CD14-positive monocyte (primary cell): ENCODE data around the gene ZFP90. TPM values are rescaled to one million over a fixed set of nuclear protein-coding genes. Genes with fewer than 3 reads are reported as not detected.
A peak's percentile ranks its signal among the peaks of the same experiment; 100 is the strongest.

ENCODE experiments used
- DNase-seq, 3 donors: peaks; one replicate each; pipeline ENCODE4 v3.0.0-alpha.2; 2011 to 2022
- H2AFZ ChIP-seq: 2 replicates; pipeline ENCODE4 v1.6.0; 2012; ENCODE audit warnings: mild to moderate bottlenecking, low read depth, low read length, inconsistent platforms; ENCODE audit not compliant: insufficient read depth, poor library complexity, severe bottlenecking
- H3K27ac ChIP-seq, 2 donors: 1 replicate in 1 of 2; 2 replicates in 1 of 2; pipeline ENCODE4 v1.5.1; 2012 to 2013; ENCODE audit warnings: low read length in 2 of 2, control low read depth in 1 of 2, inconsistent platforms in 1 of 2, low read depth in 1 of 2, mild to moderate bottlenecking in 1 of 2
- H3K27me3 ChIP-seq, 2 donors: one replicate each; pipeline versions ENCODE4 v1.6.0 to v1.6.1; 2011 to 2013; ENCODE audit warnings: low read length in 2 of 2; ENCODE audit not compliant: control insufficient read depth in 2 of 2, insufficient read depth in 2 of 2
- H3K36me3 ChIP-seq, 2 donors: replicated peaks in 1 of 2; 1 replicate in 1 of 2; 2 replicates in 1 of 2; pipeline versions ENCODE4 v1.5.1 to v1.6.1; 2012 to 2013; ENCODE audit warnings: low read length in 2 of 2, control low read depth in 1 of 2, inconsistent platforms in 1 of 2, mild to moderate bottlenecking in 1 of 2; ENCODE audit not compliant: insufficient read depth in 2 of 2, control insufficient read depth in 1 of 2
- H3K4me1 ChIP-seq, 2 donors: 1 replicate in 1 of 2; 2 replicates in 1 of 2; pipeline versions ENCODE4 v1.5.1 to v1.6.1; 2012 to 2013; ENCODE audit warnings: low read length in 2 of 2, control low read depth in 1 of 2, inconsistent platforms in 1 of 2, mild to moderate bottlenecking in 1 of 2, moderate library complexity in 1 of 2; ENCODE audit not compliant: insufficient read depth in 2 of 2, control insufficient read depth in 1 of 2
- H3K4me2 ChIP-seq: replicated peaks from 2 replicates; pipeline ENCODE3; 2012; ENCODE audit warnings: low read length, moderate library complexity, mild to moderate bottlenecking; ENCODE audit not compliant: poor library complexity, severe bottlenecking; ENCODE audit errors: extremely low read depth
- H3K4me3 ChIP-seq, 3 experiments: fragments of 200-600 bp in 1 of 3; sonication (generic) in 1 of 3; replicated peaks in 1 of 3; 1 replicate in 2 of 3; 2 replicates in 1 of 3; pipeline ENCODE4 v1.5.1; 2011 to 2013; ENCODE audit warnings: low read length in 3 of 3, mild to moderate bottlenecking in 3 of 3, control low read depth in 2 of 3, low read depth in 2 of 3, inconsistent platforms in 1 of 3, moderate library complexity in 1 of 3
- H3K79me2 ChIP-seq: 2 replicates; pipeline ENCODE4 v1.6.0; 2012; ENCODE audit warnings: mild to moderate bottlenecking, control low read depth, inconsistent platforms, low read length, moderate library complexity; ENCODE audit not compliant: insufficient read depth
- H3K9ac ChIP-seq: 2 replicates; pipeline ENCODE4 v1.6.0; 2017; ENCODE audit warnings: low read length, mild to moderate bottlenecking; ENCODE audit not compliant: insufficient read depth, poor library complexity, severe bottlenecking
- H3K9me3 ChIP-seq, 2 donors: replicated peaks in 1 of 2; 1 replicate in 1 of 2; 2 replicates in 1 of 2; pipeline versions ENCODE4 v1.5.1 to v1.6.1; 2012 to 2013; ENCODE audit warnings: low read length in 2 of 2, control low read depth in 1 of 2; ENCODE audit not compliant: control insufficient read depth in 1 of 2, insufficient read depth in 1 of 2
- H4K20me1 ChIP-seq: 2 replicates; pipeline ENCODE4 v1.6.0; 2012; ENCODE audit warnings: mild to moderate bottlenecking, low read length, control low read depth, moderate library complexity; ENCODE audit not compliant: insufficient read depth
- H3K27ac Mint-ChIP-seq, 7 donors: one replicate each; pipeline ENCODE4 v1.8.0; 2020; ENCODE audit warnings: mild to moderate bottlenecking in 7 of 7, mixed read lengths in 7 of 7, moderate library complexity in 6 of 7, inconsistent platforms in 2 of 7
- H3K27me3 Mint-ChIP-seq, 3 donors: one replicate each; pipeline ENCODE4 v1.8.0; 2021 to 2022; ENCODE audit warnings: low read depth in 3 of 3, mild to moderate bottlenecking in 3 of 3, mixed read lengths in 3 of 3, moderate library complexity in 3 of 3, inconsistent platforms in 1 of 3
- H3K36me3 Mint-ChIP-seq, 2 donors: one replicate each; pipeline ENCODE4 v1.8.0; 2020; ENCODE audit warnings: mixed read lengths in 2 of 2, inconsistent platforms in 1 of 2, mild to moderate bottlenecking in 1 of 2
- H3K4me1 Mint-ChIP-seq: one replicate; pipeline ENCODE4 v1.8.0; 2020; ENCODE audit warnings: mild to moderate bottlenecking, mixed read lengths
- H3K4me3 Mint-ChIP-seq, 2 donors: one replicate each; pipeline ENCODE4 v1.8.0; 2020; ENCODE audit warnings: mild to moderate bottlenecking in 2 of 2, mixed read lengths in 2 of 2, moderate library complexity in 1 of 2
- H3K9me3 Mint-ChIP-seq, 7 donors: one replicate each; pipeline ENCODE4 v1.8.0; 2020 to 2022; ENCODE audit warnings: mixed read lengths in 7 of 7, mild to moderate bottlenecking in 6 of 7, moderate library complexity in 6 of 7, inconsistent platforms in 2 of 7
- CTCF ChIP-seq: fragments of 200-600 bp; IDR thresholded peaks from one replicate; pipeline ENCODE4 v1.8.0; 2022; ENCODE audit warnings: antibody characterized with exemption, mild to moderate bottlenecking
- WGBS: methylation state at CpG from one replicate; pipeline ENCODE4 v1.1.5; 2013; ENCODE audit warnings: missing lambda C conversion rate; ENCODE audit not compliant: insufficient coverage; 5-methylcytosine and 5-hydroxymethylcytosine counted together
- intact Hi-C, 2 donors: fragments of 100-400 bp; cut with micrococcal nuclease; formaldehyde crosslinking; loops; one replicate each; pipeline versions ENCODE4 v1.15.0 to v1.15.1; 2023
- polyA plus RNA-seq, 3 donors: library from polyadenylated mRNA; depleted of rRNA in 1 of 3; unstranded in 2 of 3; stranded (reverse) in 1 of 3; fragments of 300-500 nt in 2 of 3; fragments of >200 nt in 1 of 3; fragmentation: Illumina TruSeq in 2 of 3; gene quantifications; 1 replicate in 2 of 3; 2 replicates in 1 of 3; pipeline ENCODE4 v1.2.3, GENCODE V29; 2012 to 2021

The ZFP90 gene
- polyA plus RNA-seq, 3 donors: 4.2 to 7.9 (median 6.3) TPM

- Histone ChIP-seq H3K4me1 (no peaks in the 10 kb centered on the region), H2AFZ (no peak overlapping the region), H3K36me3 (no peaks in the 10 kb centered on the region), H4K20me1 (no peaks in the 10 kb centered on the region), H3K27me3 (no peaks in the 10 kb centered on the region), H3K9me3 (peaks cover 84 to 92% of the 10 kb centered on the region in 2 donors), H3K27ac (no peak overlapping the region), H3K9ac (no peak overlapping the region), H3K4me3 (no peak overlapping the region), H3K79me2 (no peaks in the 10 kb centered on the region), H3K4me2 (no peak overlapping the region)
- DNase-seq: no peak
- Mint-ChIP-seq H3K27me3 (peaks cover 0 to 2% (median 0%) of the 10 kb centered on the region in 3 donors), H3K27ac (no peak overlapping the region), H3K4me3 (no peak overlapping the region), H3K4me1 (no peaks in the 10 kb centered on the region), H3K36me3 (peaks cover 0 to 2% of the 10 kb centered on the region in 2 donors), H3K9me3 (peaks cover 43 to 98% (median 96%) of the 10 kb centered on the region in 7 donors)
- no peak for TF ChIP-seq CTCF
- intact Hi-C loops: no loop called here
- WGBS: no CpG with 5 or more reads among the region's 3 CpGs
These were observed 35.4 kb downstream of the ZFP90 start for GRCh38 chr16:68574479-68574878.

GRCh38 chr16:68575082-68575481 lies 36.0 kb downstream of the ZFP90 start:
- no peaks in the 10 kb centered on the region for H3K27me3 ChIP-seq
- no peak overlapping the region for H3K4me2 ChIP-seq
- no peak for DNase-seq
- Mint-ChIP-seq H3K36me3 (peaks cover 0 to 2% of the 10 kb centered on the region in 2 donors), H3K4me3 (no peak overlapping the region), H3K27me3 (peaks cover 0 to 2% (median 0%) of the 10 kb centered on the region in 3 donors), H3K9me3 (peaks cover 38 to 98% (median 91%) of the 10 kb centered on the region in 7 donors), H3K4me1 (no peaks in the 10 kb centered on the region), H3K27ac (peak overlapping the region in 1 of 7 donors; percentile 44)
- H3K27ac ChIP-seq: no peak overlapping the region
- 100% methylated on average over 1 of the region's 3 CpGs for WGBS
- TF ChIP-seq CTCF: no peak
- intact Hi-C loops: no loop called here
- no peaks in the 10 kb centered on the region for H3K4me1 ChIP-seq
- H3K9me3 ChIP-seq: peaks cover 86 to 87% of the 10 kb centered on the region in 2 donors
- no peaks in the 10 kb centered on the region for H3K36me3 ChIP-seq
- H4K20me1 ChIP-seq: no peaks in the 10 kb centered on the region
- H3K4me3 ChIP-seq: no peak overlapping the region
- no peaks in the 10 kb centered on the region for H3K79me2 ChIP-seq
- no peak overlapping the region for H3K9ac ChIP-seq
- no peak overlapping the region for H2AFZ ChIP-seq
